GM12891 (cell line): ENCODE measurements around the gene LTBP1.

Experiments used
- POLR2A ChIP-seq: IDR thresholded peaks from 2 replicates; pipeline ENCODE4 v1.6.1; 2011; ENCODE audit warnings: low read depth, low read length, control low read depth
- TAF1 ChIP-seq: IDR thresholded peaks from 2 replicates; pipeline ENCODE4 v1.6.1; 2011; ENCODE audit warnings: low read depth, low read length, control low read depth

DNA sequence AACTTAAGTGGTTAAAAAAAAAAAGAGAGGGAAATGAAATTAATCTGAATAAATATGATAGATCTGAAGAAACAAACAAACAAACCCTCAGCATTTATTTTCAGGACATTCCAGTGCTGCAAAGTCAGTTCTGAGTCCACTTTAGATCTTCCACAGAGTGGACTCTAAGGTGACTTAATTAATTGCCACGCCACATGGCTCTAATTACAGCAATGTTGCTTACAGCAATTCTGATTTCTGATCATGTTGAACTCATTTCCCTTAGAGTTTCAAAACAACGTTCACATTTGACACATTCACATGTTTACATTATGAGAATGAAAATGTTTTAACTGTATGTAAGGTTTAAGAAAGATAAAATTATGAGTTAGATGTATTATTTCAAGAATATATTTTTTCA is 491.1 kb downstream of the LTBP1 start:
- TF ChIP-seq TAF1 (no peak), POLR2A (no peak)
